ENCODE results near the gene MRGPRF.

- TF ChIP-seq CTCF (IDR thresholded peaks at IDR 0.05) (no peak), POLR2A (IDR thresholded peaks at IDR 0.05) (no peak)
These were observed 14.8 kb upstream of the MRGPRF start for GRCh38 chr11:69027704-69028372.
